Osteoblast (primary cell): ENCODE measurements around the gene TCOF1. TPM values are rescaled to one million over a fixed set of nuclear protein-coding genes. Genes with fewer than 3 reads are reported as not detected.

Experiments used
- DNase-seq: peaks from one replicate; pipeline ENCODE4 v3.0.0; 2011; ENCODE audit warnings: low spot score, mixed read lengths; ENCODE audit not compliant: insufficient read length; ENCODE audit errors: missing footprints
- H2AFZ ChIP-seq: 2 replicates; pipeline ENCODE4 v1.6.0; 2011; ENCODE audit warnings: mild to moderate bottlenecking, low read length
- H3K27ac ChIP-seq: 2 replicates; pipeline ENCODE4 v1.5.1; 2011; ENCODE audit warnings: mild to moderate bottlenecking, low read depth, low read length, moderate library complexity
- H3K27me3 ChIP-seq: 2 replicates; pipeline ENCODE4 v1.6.0; 2012; ENCODE audit warnings: mild to moderate bottlenecking, control low read depth, inconsistent platforms, low read length, moderate library complexity; ENCODE audit not compliant: insufficient read depth
- H3K36me3 ChIP-seq: 2 replicates; pipeline ENCODE4 v1.5.1; 2011; ENCODE audit warnings: mild to moderate bottlenecking, low read length, control low read depth, moderate library complexity; ENCODE audit not compliant: insufficient read depth
- H3K4me1 ChIP-seq: 2 replicates; pipeline ENCODE4 v1.5.1; 2011; ENCODE audit warnings: mild to moderate bottlenecking, low read length, control low read depth, moderate library complexity; ENCODE audit not compliant: insufficient read depth
- H3K4me2 ChIP-seq: 2 replicates; pipeline ENCODE4 v1.6.0; 2011; ENCODE audit warnings: mild to moderate bottlenecking, low read length; ENCODE audit not compliant: insufficient read depth
- H3K4me3 ChIP-seq: fragments of 200-600 bp; sonication (generic); 3 replicates; pipeline ENCODE4 v1.5.1; 2012; ENCODE audit warnings: mild to moderate bottlenecking, low read length, inconsistent platforms; ENCODE audit not compliant: insufficient read depth
- H3K79me2 ChIP-seq: 2 replicates; pipeline ENCODE4 v1.6.0; 2012; ENCODE audit warnings: mild to moderate bottlenecking, low read length, control low read depth, inconsistent platforms; ENCODE audit not compliant: insufficient read depth
- H3K9me3 ChIP-seq: 2 replicates; pipeline ENCODE4 v1.5.1; 2011; ENCODE audit warnings: low read depth, low read length, control low read depth
- H4K20me1 ChIP-seq: 2 replicates; pipeline ENCODE4 v1.6.0; 2012; ENCODE audit warnings: mild to moderate bottlenecking, low read length, control low read depth; ENCODE audit not compliant: insufficient read depth
- CTCF ChIP-seq: IDR thresholded peaks from 2 replicates; pipeline ENCODE4 v1.5.1; 2011; ENCODE audit warnings: mild to moderate bottlenecking, low read depth, low read length, moderate library complexity; ENCODE audit errors: extremely low read depth
- total RNA-seq: library from RNA; depleted of rRNA; stranded (reverse); fragments of >200 nt; gene quantifications from 2 replicates; pipeline ENCODE4 v1.2.3, GENCODE V29; 2012

TCOF1 gene
- total RNA-seq, 1 donor: 12.3 TPM

GRCh38 chr5:150326707-150327106 lies 30.8 kb upstream of the TCOF1 start:
- H3K4me2 ChIP-seq: no peak overlapping the region

GRCh38 chr5:150327139-150327538 lies 30.4 kb upstream of the TCOF1 start:
- DNase-seq: no peak
- Histone ChIP-seq H3K9me3 (no peaks in the 10 kb centered on the region), H3K79me2 (no peaks in the 10 kb centered on the region), H3K27ac (no peak overlapping the region), H3K4me1 (no peaks in the 10 kb centered on the region), H3K4me2 (no peak overlapping the region), H4K20me1 (no peaks in the 10 kb centered on the region), H3K36me3 (no peaks in the 10 kb centered on the region), H2AFZ (no peak overlapping the region), H3K4me3 (no peak overlapping the region), H3K27me3 (no peaks in the 10 kb centered on the region)
- TF ChIP-seq CTCF: no peak

More at GRCh38 chr5:150326707-150327106, 30.8 kb upstream of the TCOF1 start:
- DNase-seq: no peak
- H3K79me2 ChIP-seq: no peaks in the 10 kb centered on the region
- H3K9me3 ChIP-seq: no peaks in the 10 kb centered on the region
- TF ChIP-seq CTCF: no peak
- H3K27me3 ChIP-seq: no peaks in the 10 kb centered on the region
- H2AFZ ChIP-seq: no peak overlapping the region
- H3K4me3 ChIP-seq: no peak overlapping the region
- no peaks in the 10 kb centered on the region for H3K36me3 ChIP-seq
- no peaks in the 10 kb centered on the region for H4K20me1 ChIP-seq
- H3K4me1 ChIP-seq: peaks cover 3% of the 10 kb centered on the region
- no peak overlapping the region for H3K27ac ChIP-seq

GRCh38 chr5:150328515-150328914 lies 29.0 kb upstream of the TCOF1 start:
- no peak overlapping the region for H3K4me2 ChIP-seq
- H3K27ac ChIP-seq: no peak overlapping the region
- H3K36me3 ChIP-seq: no peaks in the 10 kb centered on the region
- no peaks in the 10 kb centered on the region for H3K79me2 ChIP-seq
- H2AFZ ChIP-seq: no peak overlapping the region
- no peaks in the 10 kb centered on the region for H3K27me3 ChIP-seq
- no peak for DNase-seq
- H3K9me3 ChIP-seq: no peaks in the 10 kb centered on the region
- no peak for TF ChIP-seq CTCF
- no peaks in the 10 kb centered on the region for H4K20me1 ChIP-seq
- no peak overlapping the region for H3K4me3 ChIP-seq
- no peaks in the 10 kb centered on the region for H3K4me1 ChIP-seq

- no peaks in the 10 kb centered on the region for H3K9me3 ChIP-seq
- no peaks in the 10 kb centered on the region for H4K20me1 ChIP-seq
- no peak overlapping the region for H2AFZ ChIP-seq
- no peak overlapping the region for H3K27ac ChIP-seq
- H3K4me2 ChIP-seq: no peak overlapping the region
- H3K4me1 ChIP-seq: no peaks in the 10 kb centered on the region
- no peak for DNase-seq
- no peak overlapping the region for H3K4me3 ChIP-seq
- H3K79me2 ChIP-seq: no peaks in the 10 kb centered on the region
- no peak for TF ChIP-seq CTCF
- H3K36me3 ChIP-seq: no peaks in the 10 kb centered on the region
- H3K27me3 ChIP-seq: no peaks in the 10 kb centered on the region
Observed at GRCh38 chr5:150329038-150329437, 28.5 kb upstream of the TCOF1 start.
